HG02588 (cell line): ENCODE data around the gene SIL1.

Experiments used
- ATAC-seq: cut with Tn5 transposase; IDR thresholded peaks from one replicate; pipeline ENCODE4 v1.9.1; 2021; ENCODE audit warnings: mild to moderate bottlenecking, moderate library complexity; ENCODE audit not compliant: unreplicated experiment

SIL1 gene

GRCh38 chr5:139146809-139147482 is 51.2 kb downstream of the SIL1 start:
- ATAC-seq = no peak

GRCh38 chr5:139141446-139142204 is 56.5 kb downstream of the SIL1 start:
- ATAC-seq = no peak

GRCh38 chr5:139140591-139141071 is 57.5 kb downstream of the SIL1 start:
- ATAC-seq = no peak

GRCh38 chr5:139138809-139139208 is 59.4 kb downstream of the SIL1 start:
- no peak for ATAC-seq

- ATAC-seq = no peak
These were observed 60.1 kb downstream of the SIL1 start for GRCh38 chr5:139138109-139138508.

- ATAC-seq = no peak
These were observed 60.5 kb downstream of the SIL1 start for GRCh38 chr5:139137697-139138096.

- ATAC-seq = no peak
These were observed 63.3 kb downstream of the SIL1 start for GRCh38 chr5:139134906-139135305.

GRCh38 chr5:139133282-139133681 is 64.9 kb downstream of the SIL1 start:
- ATAC-seq = no peak

- no peak for ATAC-seq
These were observed 65.7 kb downstream of the SIL1 start for GRCh38 chr5:139132515-139132914.

GRCh38 chr5:139131921-139132432 is 66.2 kb downstream of the SIL1 start:
- no peak for ATAC-seq

- no peak for ATAC-seq
These were observed 66.7 kb downstream of the SIL1 start for GRCh38 chr5:139131465-139131864.

- no peak for ATAC-seq
These were observed 67.1 kb downstream of the SIL1 start for GRCh38 chr5:139131062-139131461.

- ATAC-seq = no peak
These were observed 68.0 kb downstream of the SIL1 start for GRCh38 chr5:139130214-139130613.

GRCh38 chr5:139126711-139127111 is 71.5 kb downstream of the SIL1 start:
- ATAC-seq = no peak

GRCh38 chr5:139125991-139126390 is 72.2 kb downstream of the SIL1 start:
- ATAC-seq = no peak

GRCh38 chr5:139124774-139125520 is 73.2 kb downstream of the SIL1 start:
- no peak for ATAC-seq

- ATAC-seq = no peak
These were observed 77.0 kb downstream of the SIL1 start for GRCh38 chr5:139121120-139121519.

GRCh38 chr5:139120521-139120920 is 77.6 kb downstream of the SIL1 start:
- ATAC-seq = no peak

GRCh38 chr5:139118804-139119203 is 79.4 kb downstream of the SIL1 start:
- no peak for ATAC-seq

- no peak for ATAC-seq
These were observed 80.8 kb downstream of the SIL1 start for GRCh38 chr5:139117342-139117884.

GRCh38 chr5:139116100-139116655 is 82.0 kb downstream of the SIL1 start:
- ATAC-seq = no peak
